HG03196 (cell line): ENCODE measurements around the gene PTPRN2.

ENCODE experiments used
- ATAC-seq: cut with Tn5 transposase; IDR thresholded peaks from one replicate; pipeline ENCODE4 v1.9.1; 2021; ENCODE audit not compliant: unreplicated experiment

The PTPRN2 gene

DNA sequence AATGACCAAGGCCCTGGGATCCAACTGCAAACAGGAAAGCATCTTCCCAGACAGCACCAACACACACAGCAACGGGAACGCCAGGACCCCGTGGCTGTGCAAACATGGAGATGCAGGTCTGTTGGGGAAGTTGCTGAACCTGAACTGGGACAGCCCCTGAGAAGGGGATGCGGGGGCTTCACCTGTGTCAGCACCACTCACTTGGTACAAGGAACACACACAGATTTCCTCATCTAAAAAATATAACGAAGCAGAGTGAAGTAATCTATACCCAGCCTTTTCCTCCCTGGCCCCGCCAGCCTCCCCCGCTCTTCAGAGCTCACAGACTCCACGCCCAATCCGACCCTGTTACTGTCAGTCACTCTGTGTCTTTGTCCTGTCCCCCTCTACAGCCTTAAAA, 93.0 kb downstream of the PTPRN2 start:
- ATAC-seq = no peak

DNA sequence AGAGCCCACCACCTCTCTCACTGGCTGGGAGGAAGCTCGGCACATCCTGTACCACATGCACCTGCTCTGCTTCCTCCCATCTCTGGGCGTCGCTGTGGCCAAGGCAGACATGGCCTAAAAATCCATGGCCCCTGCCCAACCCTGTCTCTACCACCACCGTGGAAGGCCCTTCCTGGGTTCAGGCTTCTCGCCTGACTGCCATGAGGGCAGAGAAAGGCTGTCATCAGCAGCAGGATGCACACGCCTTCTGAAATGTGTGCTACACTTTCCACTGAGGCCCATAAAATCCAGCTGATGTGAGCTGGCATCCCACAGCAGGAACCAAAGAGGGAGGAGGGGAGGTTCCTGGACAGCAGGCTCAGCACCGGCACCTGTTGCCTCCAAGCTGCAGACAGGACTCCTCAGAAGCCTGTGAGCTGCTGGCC, 93.4 kb downstream of the PTPRN2 start:
- ATAC-seq = no peak

DNA sequence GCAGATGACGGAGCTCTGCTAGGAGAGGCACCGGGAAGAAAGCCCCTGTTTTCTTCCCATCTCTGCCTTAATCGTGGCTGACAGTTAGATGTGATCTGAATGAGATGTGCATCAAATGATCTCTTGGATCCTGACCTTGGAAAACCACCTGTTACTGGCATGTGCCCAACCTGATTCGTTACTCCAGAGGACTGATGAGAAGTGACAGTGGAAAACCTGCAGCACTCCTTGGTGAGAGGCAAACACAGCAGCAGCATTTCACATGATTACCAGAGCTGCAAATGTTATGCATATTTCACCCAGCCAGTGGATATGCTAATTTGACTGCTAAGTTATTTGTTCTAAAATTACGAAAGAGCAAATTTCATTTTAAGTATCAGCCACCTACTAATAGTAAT, 95.3 kb downstream of the PTPRN2 start:
- no peak for ATAC-seq

DNA sequence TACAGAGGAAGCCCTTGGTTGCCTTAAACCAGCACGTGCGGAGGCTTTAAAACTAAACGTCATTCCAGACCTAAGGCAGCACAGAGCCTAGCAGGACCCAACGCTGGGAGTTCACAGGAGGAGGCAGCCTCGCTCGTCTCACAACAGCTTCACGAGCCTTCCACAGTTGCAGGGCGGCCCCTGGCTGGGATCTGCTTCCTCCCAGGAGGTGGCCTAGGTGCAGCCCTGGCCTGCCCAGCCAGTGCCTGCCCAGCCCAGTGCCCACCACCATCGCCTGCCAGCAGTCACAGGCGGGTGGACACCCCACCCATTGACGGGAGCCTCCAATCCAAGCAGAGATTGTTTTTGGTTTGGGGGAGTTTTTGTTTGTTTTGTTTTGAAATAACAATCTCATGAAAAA, 96.5 kb downstream of the PTPRN2 start:
- ATAC-seq = no peak

DNA sequence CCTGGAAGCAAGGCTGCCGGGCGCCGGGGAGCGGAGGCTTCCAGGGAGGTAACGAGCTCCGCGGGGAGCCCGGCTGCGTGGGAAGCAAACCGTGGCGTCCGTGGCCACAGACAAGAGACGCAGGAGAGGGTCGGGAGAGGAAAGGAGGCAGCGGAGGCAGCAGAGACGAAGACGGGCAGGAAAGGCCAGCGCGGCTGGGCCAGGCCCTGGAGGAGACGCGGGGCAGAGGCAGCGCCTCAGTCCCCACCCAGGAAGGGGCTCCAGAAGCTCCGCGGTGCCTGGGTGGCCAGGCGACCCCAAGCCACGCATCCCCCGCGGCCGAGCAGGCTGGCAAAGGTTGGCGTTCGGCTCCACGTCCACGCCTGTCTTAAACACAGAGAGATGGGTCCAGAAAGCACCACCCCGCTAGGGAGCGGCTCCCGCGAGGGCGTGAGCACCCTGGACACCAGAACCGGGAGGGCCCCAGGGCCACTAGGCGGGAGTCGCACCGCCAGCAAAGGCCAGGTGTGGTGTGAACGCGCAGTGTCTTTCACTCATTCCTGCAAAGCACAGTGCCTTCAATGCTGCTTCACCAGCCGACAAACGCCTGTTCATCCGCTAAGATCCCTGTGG, 97.3 kb downstream of the PTPRN2 start:
- no peak for ATAC-seq

DNA sequence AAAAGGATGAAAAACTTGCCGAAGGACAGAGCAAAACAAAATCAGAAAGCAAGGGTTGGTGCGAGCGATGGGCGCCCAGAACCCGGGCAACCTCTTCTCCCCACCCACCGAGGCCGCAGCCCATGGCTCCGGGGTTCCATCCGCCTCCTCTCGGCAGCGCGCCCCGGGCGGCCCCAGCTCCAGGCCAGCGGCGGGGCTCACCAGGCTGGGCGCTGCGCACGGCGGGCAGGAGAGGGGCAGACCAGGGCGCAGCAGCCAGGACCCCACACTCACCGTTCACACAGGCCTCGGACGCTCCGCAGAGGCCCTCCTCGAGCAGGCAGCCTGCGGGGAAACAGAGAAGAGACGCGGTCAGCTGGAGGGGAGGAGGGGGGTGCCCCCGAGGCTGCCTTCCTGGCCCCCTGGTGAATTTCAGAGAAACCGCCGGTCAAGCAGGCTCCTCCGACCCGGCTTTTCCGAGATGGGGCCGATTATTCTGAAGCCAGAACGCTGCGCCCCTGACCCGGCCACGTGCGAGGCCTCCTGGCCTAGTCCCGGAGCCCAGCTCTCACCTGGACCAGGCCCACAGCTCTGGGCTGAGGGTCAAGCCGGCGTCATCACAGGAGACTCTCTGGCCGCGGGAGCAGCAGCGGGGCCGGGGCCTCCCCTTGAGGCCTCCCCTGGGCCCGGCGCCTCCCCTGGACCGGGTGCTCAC, 98.0 kb downstream of the PTPRN2 start:
- ATAC-seq = no peak

DNA sequence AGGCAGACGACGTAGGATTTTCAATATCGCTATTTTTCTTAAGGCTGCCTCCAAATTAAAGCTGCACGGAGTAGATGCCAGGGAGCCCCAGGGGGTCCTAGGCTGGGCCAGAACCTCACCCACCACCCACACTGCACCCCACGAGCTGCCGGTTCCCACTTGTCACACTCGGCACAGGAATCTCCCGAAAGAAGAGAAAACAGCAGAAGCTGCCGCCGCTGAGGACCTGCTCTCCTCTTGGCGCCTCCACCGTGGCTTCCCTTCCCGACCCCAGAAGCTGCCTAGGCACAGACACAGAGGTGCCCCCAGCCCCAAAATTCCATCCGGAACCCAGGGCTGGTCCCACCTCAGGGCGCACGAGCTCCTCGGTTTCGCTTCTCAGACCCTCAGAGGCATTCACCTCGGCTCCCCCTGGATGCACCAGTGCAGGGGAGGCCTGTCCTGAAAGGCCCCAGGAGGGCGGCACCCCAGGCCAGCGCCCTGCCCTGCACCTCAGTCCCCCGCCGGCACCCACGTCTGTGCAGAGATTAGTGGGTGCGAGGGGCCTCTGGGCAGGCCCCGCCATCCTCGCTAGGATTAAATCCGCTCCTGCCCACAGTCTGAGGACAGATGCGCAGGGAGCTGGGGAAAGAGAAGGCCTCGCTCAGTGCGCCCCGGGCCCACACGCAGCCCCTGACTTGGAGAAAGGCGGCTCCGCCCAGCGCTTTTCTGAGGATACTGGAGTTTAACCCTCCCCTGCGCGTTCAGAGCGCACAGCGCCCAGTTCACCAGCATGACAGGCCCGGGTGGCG, 99.2 kb downstream of the PTPRN2 start:
- ATAC-seq = no peak

DNA sequence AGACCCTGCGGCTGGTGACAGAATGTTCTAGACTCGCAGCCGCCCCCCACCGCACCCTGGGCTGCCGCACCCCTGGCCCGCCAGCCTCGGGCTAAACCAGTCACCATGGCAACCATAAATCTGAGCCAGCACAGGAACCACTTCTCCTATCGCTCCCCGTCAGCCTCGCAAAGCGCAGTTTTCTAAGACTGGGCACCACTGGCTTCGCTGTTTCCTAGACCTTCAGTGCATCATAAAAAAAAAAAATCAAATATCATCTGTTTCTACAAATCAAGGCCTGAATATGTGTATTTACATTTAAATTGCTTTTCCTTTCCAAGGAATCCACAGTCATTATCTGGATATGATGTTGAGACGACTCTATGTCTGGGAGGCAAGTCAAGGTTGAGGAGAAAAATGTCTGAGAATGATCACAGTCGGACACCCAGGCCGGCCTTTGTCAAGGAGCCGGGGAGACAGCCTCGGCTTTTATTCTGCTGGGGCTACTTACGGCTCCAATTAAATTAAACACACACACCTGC, 99.9 kb downstream of the PTPRN2 start:
- no peak for ATAC-seq

DNA sequence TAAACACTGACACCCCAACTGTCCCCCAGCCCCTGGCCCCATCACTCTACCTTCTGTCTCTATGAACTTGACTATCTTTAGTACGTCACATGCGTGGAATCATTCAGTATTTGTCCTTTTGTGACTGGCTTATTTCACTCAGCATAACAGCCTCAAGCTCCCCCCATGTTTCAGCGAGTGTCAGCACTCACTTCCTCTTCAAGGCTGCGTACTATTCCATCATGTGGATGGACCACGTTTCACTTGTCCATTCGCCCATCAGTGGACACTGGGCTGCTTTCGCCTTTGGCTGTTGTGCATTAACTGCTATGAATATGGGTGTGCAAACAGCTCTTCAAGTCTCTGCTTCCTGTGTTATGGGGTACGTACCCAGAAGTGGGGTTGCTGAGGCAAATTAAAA, 100.7 kb downstream of the PTPRN2 start:
- no peak for ATAC-seq

DNA sequence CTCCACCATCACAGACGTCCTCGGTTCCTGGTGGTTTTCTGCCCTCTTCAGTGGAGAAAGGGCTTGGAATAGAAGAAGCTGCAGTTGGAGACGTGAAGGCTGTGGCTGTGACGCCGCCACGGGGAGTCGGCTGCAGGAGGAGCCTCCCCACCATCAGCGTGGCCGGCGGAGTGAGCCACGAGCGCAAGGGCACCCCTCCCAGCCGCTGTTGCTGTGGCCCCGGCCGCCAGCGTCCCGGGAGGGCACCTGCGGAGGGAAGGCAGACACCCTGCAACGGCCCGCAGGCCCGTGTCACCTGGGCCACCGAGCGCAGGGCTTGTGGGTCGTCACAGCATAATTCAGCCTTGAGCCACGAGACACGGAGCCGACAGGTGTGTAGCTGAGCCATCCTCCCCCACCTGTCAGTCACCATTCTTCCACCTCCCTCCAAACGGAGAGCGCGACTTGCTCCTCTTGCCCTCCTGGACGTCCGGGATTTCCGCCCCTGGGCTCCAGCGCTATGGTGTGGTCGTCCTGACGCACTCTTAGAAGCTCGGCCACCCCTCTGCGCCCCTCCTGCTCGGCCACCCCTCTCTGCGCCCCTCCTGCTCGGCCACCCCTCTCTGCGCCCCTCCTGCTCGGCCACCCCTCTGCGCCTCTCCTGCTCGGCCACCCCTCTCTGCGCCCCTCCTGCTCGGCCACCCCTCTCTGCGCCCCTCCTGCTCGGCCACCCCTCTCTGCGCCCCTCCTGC, 102.7 kb downstream of the PTPRN2 start:
- no peak for ATAC-seq

DNA sequence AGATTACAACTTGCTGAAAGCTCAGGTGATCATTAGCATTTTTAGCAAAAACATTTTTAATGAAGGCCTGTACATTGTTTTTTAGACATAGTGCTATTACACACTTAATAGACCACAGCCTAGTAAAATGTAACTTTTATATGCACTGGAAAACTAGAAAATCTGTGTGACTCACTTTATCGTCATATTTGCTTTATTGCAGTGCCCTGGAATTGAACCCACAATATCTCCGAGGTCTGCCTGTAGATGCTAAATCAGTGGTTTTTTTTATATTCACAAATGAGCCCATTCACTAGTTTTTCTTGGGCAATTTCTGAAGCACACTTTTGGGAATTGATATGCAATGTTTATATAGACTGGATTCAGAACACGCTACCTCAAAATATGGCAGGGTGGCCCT, 105.1 kb downstream of the PTPRN2 start:
- no peak for ATAC-seq

DNA sequence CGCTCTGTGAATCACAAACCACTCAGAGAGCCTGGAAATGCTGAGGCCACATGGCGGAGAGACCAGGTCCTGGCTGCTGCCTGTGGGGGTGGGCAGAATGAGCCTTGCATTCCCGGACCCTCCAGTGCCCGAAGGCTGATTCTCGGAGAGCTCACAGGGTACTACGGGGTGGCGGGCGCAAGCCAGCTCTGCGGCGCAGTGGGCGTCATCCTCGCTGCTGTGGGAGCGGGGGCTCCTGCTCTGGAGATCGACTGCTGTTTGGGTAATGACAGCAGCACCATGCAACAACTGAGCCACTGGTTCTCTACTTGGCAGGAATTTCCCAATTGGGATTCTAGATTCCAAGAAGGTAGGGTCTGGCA, 108.0 kb downstream of the PTPRN2 start:
- ATAC-seq = no peak

DNA sequence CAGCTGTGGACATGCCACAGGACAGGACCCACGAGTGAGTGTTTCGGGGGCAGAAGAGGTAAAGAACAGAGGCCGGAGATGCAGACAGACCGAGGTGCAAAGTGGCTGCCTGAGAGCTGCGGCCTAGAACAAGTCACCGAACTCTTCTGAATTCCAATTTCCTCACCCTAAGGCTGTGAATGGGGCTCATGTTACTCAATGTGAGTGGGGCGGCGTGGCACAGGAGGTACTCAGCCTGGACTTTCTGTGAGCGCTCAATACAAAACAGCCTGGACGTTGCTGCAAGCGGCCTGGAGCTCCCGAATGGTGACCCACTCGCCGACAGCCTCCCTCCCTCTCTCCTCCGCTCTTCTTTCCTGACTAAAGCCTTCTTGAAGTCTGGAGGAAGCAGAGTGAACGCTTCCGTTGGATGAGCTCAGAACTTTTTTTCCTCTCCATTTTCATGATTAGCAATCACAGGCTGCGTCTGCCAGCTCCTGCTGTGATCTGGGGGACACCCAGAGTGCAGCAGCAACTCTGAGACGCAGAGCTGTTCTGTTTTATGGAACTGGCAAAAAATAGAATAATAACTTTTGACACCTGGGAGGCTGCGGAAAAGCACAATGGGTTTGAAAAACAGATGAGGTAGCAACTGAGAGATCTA, 108.5 kb downstream of the PTPRN2 start:
- ATAC-seq = no peak

DNA sequence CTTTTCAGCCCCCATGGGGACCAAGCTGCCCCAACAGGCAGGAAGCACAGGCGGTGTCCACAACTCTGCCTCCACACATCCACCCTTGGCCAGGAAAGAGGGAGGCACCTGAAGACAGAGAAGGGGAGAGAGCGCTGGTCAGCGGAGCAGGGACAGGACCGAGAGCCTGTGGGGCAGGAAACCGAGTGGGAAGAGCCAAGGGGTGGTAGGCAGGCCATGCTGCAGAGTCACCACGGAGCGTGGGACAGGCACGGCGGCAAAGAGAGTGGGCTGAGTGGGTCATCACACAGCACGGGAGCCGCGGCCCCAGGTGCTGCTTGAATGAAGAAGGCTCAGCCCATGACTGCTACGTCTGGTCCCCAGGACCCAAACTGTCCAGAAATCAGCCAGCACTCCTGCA, 109.8 kb downstream of the PTPRN2 start:
- no peak for ATAC-seq

DNA sequence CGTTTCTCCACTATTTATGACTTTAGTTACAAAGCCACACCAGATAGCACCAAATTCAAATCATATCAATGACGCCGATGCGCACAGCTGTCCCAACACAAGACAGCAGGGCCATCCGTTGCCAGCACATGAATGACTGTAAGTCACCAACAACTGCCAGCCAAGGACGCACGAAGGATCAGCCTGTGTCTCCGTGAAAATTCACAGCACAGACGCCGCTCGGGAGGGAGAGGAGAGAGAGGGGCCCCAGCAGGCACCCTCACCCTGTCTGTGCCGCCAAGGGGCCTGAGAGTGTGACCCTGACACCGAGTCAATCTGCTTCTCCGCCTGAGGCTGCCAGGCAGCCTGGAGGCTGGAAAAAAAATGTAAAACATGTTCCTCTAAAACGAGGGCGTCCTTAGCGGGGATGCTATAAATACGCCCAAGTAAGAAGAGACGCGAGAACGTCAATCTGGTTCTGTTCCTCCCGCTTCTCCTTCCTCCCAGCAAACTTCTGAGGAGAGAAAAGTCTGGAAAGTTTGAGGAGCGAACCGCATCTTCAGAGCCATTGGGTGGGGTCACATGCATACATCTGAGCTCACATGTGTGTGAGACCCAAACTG, 111.2 kb downstream of the PTPRN2 start:
- no peak for ATAC-seq

DNA sequence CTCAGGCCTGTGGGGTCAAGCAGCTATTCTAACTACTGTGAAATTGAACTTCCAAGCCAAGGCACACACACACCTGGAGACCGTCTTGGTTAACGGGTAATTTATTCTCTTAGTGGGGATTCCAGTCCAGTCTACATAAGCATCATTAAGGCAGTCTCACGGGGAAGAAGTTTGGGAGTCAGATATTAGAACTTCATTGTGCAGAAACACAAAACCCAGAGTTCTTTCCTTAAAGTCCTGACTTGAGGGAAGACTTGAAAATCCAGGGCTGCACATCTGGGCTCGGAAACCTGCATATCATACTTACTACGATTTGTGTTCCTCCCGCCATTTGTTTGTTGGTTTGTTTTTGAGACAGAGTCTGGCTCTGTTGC, 112.0 kb downstream of the PTPRN2 start:
- ATAC-seq = no peak

DNA sequence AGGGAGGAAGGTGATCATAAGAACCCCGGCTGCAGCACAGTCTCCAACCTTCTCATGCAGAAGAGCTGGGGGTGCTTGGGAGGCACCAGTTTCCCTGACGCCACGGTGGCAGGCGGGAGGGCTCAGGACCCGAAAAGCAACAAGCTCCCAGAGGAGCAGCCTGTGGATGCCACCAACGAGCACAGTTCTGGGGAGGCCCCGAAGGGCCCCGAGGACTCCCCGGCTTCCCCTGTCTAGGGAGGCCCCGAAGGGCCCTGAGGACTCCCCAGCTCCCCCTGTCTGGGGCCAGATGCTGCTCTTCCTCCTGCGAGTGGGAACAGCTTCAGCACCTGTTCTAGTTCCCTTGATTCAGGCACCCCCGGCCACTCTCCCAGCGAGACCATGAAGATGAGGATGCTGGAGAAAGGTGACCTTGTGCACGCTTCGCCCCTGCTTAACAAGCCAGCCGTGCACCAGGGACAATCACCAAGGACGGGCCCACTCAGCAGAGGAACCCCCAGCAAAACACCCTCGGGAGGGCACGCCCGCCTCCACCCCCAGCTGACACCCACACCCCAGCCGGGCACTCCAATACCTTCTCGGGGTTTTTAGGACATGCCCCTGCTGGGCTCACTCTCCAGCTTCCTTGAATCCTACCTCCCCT, 112.5 kb downstream of the PTPRN2 start:
- no peak for ATAC-seq

DNA sequence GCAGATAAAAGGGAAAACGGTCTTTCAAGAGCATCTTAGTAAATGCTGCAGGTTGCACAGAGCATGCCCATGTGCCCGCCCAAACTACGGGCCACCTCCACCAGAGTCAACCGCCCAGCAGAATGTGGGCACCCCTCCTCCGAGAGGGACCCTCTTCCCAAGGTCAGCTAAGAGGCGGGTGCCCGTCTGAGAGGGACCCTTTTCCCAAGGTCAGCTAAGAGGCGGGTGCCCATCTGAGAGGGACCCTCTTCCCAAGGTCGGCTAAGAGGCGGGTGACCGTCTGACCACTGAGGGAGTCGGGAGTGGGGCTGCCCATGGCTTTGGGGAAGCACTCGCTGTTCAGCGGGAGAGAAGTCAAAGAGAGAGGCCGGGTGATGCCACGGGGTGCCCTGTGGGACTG, 113.1 kb downstream of the PTPRN2 start:
- ATAC-seq = no peak

DNA sequence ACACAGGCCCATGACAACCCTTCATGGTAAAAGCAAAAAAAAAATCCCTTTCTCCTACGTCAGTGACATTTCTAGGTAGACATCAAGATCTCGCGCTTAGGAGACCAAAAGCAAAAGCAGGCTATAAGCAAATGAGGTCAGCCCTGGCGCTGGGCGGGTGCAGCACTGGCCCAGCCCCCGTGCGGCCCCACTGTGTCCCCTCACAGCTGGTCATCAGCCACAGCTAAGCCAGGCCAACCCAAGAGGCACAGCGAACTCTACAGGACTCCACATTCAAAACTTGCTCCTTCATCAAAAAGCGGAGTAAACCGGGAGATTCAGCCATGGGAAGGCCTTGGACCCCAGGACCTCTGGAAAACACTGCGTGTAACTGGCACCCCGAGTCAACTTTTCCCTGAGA, 113.7 kb downstream of the PTPRN2 start:
- ATAC-seq = no peak

DNA sequence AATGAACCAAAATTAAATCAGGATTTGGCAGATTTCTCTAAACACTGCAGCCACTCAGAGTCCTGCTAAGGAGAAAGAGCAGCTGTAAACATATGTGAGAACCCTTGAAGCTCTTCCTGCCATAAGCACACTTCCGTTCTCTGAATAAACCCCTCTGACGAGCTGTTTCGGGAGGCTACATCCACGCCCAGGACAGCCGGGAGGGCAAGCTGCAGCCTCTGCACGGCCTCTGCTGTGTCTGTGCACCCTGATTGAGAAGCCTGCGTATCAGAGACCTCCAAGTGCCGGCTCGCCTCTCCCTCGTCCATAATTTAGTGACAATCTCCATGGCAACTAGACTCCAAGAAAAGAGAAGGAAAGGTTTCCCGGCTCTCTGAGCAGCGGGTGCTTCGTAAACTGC, 114.4 kb downstream of the PTPRN2 start:
- no peak for ATAC-seq
